Left cardiac atrium (tissue), 4 donors: ENCODE results near the gene ATOX1. TPM values are rescaled to one million over a fixed set of nuclear protein-coding genes. Genes with fewer than 3 reads are reported as not detected.

ENCODE experiments used
- ATAC-seq, 2 donors: fragments of 200-7000 bp; cut with Tn5 transposase; one replicate each; pipeline ENCODE4 v1.9.1; 2020; ENCODE audit warnings: mild to moderate bottlenecking in 2 of 2, moderate library complexity in 2 of 2
- DNase-seq: peaks from one replicate; pipeline ENCODE4 v3.0.0-alpha.2; 2020
- intact Hi-C, 2 donors: fragments of 100-400 bp; cut with DNase I; formaldehyde crosslinking; loops; one replicate each; pipeline versions ENCODE4 v1.14.1 to v1.15.1; 2022 to 2023
- total RNA-seq, 2 donors: library from RNA; stranded (reverse); fragmentation: NEBNext Ultra II Directional; extraction: Animal tissue kit (Norgen Biotek cat#: 25700); gene quantifications; one replicate each; pipeline ENCODE4 v1.2.1, GENCODE V29; 2021
- donor health status: DM: no; HTN: yes; CAD: no.
- donor health status: DM: no; HTN: yes; CAD: no; lungs with severe emphysema.
- donor health status: DM: yes; HTN: yes; CAD: no.
- donor health status: Dilated cardiomyopathy.

The ATOX1 gene
- total RNA-seq, 2 donors from 2014 or later, result 65.6 to 71.9 TPM

DNA sequence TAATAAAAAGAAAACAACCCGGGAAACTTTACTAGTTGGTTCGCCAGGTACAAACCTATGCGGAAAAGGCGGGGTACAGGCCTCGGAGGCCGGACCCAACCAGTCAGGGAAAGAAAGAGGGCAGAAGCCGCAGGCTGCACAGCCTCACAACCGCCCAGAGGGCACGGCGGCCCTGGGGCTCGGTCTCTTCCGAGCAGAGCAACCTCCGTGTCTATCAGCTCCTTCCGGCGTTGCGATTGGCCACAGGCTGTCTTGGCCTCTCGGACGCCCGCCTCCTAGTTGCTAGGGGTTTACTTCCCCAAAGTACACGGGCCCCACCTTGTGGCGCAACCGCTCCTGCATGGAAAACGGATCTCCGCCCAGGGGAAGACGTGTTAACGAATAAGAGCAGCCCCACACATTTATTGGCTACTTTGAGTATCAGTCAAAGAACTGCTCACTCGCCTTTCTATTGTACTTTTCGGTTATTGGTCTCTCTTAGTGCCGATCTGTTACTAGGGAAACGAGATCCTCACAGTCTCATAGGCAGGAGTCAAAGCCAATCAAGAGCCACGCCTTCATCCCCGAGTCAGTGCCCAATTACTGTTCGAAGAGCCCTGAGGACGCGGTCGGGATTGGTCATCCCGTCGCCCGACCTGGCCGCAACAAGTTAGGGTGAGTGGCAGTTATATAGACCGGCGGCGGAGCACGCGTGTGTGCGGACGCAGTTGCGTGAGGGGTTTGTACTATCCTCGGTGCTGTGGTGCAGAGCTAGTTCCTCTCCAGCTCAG is 13.0 kb upstream of the ATOX1 start, which contains the start of gene G3BP1:
G3BP1 (plus strand) TSS at position 696 of the 770 bp plus-strand sequence. CDS start 14,667 bp downstream, outside the sequence.
- intact Hi-C loops, result no loop called here
- ATAC-seq (peak; percentile 91 to 94), DNase-seq (peak; percentile 100)

DNA sequence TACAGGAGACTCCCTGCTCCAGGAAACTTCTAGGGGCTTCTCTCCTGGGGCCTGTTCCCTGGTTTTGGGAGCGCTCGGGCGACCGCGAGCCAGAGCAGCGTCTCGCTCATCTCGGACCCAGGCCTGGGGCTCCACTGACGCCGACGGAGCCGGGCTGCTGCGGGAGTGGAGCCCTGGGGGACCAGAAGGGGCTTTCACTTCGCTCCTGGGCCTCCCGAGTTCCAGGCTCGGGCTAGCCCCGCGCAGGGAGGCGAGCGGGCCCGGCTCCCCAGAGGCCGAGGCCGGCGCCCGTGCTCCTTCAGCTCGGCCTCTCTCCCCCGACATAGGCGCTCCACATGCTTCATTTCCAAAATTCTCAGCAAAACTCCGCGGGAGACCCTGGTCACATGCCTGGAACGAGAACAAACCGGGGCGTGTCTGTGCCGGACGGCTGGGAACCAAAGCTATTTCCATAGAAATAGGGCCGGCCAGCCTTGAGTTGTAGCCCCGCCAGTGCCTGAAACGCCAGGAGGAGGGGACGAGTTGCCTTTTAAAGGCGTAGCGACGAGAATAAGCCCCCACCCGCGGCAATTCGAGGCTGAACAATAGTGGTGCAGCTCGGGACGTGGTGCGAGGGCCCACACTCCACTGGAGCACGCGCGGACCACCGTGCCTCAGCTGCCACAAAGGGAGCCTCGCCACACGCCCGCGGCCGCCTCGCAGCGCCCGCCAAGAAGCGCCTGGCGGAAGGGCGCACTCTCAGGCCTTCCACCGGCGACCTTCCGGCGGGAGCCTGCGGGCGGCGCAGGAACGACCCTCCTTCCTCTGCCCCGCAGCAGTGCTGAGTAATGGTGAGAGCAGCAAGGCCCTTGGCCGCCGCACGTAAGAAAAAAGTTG is 12.2 kb upstream of the ATOX1 start:
- DNase-seq (peak; percentile 86), ATAC-seq (peak; percentile 35 to 52)
- intact Hi-C loops, result no loop called here

DNA sequence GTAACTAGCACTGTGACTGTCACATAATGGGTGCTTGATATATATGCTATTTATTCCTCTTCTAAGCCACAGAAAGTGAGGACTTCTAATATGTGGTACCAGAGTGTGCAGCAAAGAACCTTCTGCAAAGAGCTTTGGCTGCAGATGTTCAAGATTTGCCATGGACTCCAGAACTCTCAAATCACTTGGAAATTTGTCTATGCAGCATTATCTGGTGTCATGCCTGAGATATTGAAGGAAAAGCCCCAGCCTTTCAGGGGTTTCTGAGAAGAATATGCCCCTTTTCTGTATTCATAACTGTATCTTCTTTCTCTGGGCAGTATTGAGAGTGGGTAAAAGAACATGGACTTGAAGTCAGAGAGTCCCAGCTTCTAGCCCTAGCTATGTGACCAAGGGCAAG is 8.5 kb upstream of the ATOX1 start:
- DNase-seq (no peak), ATAC-seq (no peak)
- intact Hi-C loops, result no loop called here

DNA sequence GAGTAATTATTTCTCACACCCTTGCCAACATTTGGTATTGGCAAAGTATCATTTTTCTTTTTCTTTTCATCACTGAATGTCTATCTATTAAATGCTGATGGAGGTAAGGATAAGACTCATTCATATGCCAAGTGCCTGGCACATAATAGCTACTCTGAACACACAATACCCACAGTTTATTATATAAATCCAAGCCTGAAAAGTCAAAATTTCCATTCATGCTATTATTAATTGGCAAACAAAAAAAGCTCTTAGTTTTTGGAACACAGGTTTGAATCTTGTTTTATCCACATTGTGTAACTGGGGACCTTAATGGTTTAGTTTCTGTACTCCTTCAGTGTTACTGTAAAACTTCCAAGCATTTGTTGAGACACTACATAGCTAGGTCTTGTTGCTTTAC is 6.4 kb upstream of the ATOX1 start:
- intact Hi-C loops, result no loop called here
- DNase-seq (no peak), ATAC-seq (no peak)

DNA sequence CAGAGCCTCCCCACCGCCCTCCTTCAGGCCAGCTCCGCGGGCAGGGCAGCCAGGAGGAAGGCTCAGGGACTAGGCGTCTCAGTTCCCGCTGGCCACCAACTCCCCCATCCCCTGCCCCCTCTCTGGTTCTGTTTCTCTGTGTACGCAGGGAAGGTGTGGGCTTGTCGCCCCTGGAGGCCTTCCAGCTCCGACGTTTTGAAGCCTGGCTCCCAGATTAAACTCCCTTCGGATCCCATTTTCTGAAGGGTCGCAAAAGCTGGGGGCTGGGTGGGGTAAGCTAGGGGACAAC is 346 bp downstream of the ATOX1 start:
- peak; percentile 45 to 60 for ATAC-seq
- intact Hi-C loops, result no loop called here
- DNase-seq, result peak; percentile 40

DNA sequence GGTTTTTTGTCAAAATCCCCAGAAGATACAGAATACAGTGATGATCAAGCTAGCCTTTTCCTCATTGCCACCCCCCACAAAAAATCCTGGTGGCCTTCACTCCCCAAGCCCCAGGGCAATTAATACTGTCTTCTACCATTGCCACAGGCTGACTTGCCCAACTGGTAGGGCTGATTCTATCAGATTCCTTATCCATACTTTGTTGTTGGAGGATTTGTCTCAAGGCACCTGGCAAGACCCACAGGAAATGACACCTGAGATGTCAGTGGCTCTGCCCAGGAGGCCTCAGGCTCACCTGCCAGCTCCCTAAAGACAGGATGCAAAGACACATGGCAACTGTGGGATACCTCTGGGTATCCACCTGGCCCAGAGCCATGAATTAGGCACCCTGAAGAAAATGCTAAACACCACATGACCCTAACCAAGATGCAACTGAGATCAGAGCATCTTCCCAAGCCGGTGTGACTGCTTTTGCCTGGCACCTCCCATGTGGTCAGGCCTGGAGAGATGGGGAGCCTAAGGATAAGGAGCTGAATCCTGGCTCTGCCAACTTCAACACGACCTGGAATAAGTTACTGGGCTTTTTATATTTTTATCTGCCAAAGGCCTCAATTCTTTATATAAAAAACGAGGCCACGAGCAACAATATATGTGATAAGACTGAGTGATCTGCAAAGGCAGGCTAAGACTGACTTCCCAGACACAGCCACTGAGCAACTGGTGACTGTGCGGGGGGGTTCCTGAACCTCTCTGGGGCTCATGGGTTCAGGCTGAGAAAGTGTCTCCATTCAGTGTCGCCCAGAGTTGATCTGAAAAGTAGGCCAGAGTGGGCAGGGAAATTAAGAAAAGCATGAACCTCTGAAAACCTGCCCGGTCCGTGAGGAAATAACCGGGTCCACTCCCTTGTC is 944 bp downstream of the ATOX1 start:
- no peak for DNase-seq
- intact Hi-C loops, result no loop called here
- ATAC-seq, result peak; percentile 8 to 13

DNA sequence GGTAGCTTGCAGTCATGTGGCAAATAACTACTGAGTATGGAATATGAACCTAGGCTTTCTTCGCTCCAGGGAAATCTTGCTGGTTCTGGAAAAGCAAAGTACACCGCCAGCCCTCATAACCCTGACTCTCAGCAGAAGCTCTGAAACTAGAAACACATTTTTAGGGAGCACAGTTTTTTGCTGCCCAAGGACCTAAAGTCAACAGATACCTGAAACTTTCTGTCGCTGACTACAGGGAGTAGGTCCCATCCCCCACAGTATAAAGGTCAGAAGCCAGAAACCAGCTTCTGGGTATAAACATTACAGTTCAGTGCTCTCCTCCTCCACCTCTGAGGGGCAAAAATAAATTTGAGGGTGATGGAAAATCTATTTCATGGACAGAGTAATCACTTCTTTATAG is 3.0 kb downstream of the ATOX1 start:
- ATAC-seq, result no peak
- no peak for DNase-seq
- intact Hi-C loops, result no loop called here

DNA sequence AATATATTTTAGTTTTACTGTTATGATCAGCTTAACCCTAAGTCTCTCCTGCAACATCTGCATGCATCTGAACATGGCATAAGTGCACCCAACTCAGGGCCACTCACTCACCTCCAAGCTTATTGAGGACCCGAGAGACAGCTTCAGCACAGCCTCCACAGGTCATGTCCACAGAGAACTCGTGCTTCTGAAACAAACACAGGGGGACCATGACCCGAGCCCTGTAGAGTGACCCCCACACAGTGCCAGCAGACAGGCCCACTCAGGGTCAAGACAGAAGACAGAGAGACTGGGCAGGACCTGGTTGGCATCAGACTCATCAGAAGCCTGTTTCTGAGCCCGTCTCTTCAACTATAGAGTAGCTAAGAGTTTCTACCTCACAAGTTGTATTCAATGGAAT is 6.8 kb downstream of the ATOX1 start:
- intact Hi-C loops, result no loop called here
- DNase-seq (no peak), ATAC-seq (no peak)

DNA sequence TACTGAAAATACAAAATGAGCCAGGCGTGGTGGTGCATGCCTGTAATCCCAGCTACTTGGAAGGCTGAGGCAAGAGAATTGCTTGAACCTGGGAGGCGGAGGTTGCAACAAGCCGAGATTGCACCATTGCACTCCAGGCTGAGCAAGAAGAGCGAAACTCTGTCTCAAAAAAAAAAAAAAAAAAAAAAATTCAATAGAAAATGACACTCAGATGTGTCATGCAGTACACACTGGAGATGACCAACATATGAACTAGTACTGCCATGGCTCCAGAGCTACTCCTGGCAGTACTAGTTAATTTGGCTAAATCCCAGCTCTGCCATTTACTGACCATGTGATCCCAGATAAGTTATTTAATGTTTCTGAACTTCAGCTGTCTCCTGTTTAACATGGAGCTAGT is 7.3 kb downstream of the ATOX1 start:
- intact Hi-C loops, result no loop called here
- no peak for ATAC-seq
- no peak for DNase-seq

DNA sequence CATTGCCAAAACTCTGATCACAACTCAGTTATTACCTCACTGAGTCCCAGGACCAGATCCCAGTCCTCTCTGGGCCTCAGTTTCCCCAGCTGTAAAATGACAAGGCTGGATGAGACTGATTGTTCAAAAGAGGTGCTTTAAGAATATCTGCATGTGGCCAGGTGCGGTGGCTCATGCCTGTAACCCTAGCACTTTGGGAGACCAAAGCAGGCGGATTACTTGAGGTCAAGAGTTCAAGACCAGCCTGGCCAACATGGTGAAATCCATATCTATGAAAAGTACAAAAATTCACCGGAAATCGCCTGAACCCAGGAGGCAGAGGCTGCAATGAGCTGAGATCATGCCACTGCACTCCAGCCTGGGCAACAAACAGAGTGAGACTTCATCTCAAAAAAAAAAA is 8.3 kb downstream of the ATOX1 start:
- DNase-seq, result no peak
- ATAC-seq, result no peak
- intact Hi-C loops, result no loop called here

DNA sequence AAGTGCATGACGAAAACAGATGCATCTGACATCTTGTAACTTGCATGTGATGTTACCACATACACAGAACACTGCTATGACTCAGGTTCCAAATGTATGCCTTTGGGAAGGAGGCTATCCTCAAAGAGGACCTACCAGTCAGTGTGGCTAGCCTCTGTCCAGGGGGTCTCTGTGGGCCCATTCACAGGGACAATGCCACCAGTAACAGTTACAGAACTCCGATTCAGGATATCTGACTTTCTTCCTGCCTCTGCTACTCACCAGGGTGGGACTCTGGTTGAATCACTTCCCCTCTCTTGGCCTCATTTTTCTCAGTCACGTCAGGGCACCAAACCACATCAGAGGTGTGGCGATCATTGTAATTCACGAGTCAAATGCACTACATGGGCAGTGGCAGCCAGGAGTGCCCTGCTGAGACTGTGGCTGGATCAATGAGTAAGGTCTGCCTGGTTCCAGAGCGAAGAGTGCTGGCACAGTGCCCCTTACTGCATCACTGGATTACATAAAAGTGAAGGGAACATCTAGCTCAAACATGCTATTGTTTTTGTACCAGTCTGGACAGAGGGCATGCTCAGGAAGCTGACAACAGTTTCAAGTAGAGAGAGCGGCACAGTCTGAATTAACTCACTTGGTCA is 13.2 kb downstream of the ATOX1 start:
- intact Hi-C loops, result no loop called here
- ATAC-seq (peak; percentile 4 to 38), DNase-seq (peak; percentile 65)

DNA sequence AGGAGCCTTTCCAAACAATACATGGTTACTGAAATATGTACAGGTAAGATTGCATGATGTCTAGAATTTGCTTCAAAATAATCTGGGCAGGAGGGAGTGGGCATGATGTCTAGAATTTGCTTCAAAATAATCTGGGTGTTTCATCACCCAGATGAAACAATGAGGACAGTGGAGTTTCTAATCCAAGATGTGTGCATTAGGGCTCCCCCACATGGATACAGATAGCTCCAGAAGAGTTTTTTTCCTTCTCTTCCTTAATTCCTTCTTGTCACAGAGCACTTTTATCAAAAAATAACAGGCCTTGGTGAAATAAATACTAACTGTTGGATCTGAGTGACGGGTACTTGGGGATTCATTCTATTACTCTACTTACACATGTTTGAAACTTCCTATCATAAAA is 14.9 kb downstream of the ATOX1 start:
- DNase-seq (no peak), ATAC-seq (no peak)
- intact Hi-C loops, result loop anchor here in 1 of 2 donors (5.0 kb wide), 1 partner anchor 296 kb away; the partner anchor contains the start of gene SLC36A1

DNA sequence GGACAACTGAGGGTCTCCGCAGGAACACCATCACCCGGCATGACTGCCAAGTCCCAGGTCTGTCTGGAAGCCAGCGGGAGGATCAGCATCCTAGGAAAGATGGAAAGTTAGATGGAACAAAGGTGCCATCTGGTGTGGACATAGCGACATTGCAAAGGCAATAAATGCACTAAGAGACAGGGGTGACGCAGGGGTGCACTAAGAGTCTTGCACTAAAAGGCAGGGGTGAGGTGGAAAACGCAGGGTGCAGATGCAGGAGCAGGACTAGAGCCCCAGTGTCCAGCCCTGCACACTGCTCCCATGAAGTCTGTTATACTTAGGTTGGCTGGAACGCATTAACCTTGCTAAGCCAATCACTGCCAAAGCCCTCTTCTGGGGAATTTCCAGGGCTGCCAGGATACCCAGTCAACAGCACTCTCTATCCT is 15.5 kb downstream of the ATOX1 start:
- DNase-seq (peak; percentile 39), ATAC-seq (peak in 1 of 2 donors; percentile 7)
- intact Hi-C loops, result loop anchor here in 1 of 2 donors (1.0 to 5.0 kb wide), 2 partner anchors 84 to 296 kb away; partner anchors contain the start of gene SLC36A1

DNA sequence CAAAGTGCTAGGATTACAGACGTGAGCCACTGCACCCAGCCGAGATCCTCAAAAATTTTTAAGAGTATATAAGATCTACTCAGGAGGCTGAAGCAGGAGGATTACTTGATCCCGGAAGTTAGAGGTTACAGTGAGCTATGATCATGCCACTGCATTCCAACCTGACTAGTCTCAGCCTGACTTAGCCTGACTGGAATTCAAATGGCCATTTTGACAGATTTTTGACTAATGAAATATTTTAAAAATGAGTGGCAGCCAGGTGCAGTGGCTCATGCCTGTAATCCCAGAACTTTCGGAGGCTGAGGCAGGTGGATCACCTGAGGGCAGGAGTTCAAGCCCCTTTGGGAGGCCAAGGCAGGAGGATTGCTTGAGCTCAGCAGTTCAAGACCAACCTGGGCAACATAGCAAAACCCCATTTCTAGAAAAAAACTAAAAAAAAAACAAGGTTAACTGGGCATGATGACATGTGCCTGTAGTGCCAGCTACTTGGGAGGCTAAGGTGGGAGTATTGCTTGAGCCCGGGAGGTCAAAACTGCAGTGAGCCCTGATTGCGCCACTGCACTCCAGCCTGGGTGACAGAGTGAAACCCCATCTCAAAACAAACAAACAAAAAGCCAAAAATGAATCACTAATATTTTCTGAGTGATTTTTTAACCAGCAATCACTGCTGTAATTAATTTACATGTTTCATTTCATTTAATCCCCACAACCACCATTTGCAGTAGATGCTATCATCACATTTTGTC is 16.6 kb downstream of the ATOX1 start:
- ATAC-seq, result no peak
- intact Hi-C loops, result loop anchor here (1.0 to 5.0 kb wide), 3 partner anchors 81 to 295 kb away; partner anchors contain the start of gene SLC36A1 (in 1 of the 2)

DNA sequence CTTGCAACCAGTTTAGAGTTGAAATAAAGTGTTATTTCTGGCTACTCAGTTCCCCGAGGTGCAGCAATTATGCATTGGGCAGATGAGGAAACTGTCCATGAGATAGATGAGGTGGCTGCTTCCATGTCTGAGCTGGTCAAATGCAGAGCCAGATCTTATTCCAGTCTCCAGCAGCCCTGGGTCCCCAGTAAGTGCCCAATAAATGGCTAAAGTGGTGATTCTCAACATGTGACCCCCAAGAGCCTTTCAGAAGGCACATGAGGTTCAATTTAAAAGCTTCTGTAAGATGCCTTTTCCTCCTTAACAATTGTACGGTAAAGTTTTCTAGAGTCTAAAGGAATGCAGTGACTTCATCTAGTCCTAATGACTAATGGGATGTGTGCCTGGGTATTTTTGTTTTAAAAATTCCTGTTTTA is 17.5 kb downstream of the ATOX1 start:
- peak in 1 of 2 donors; percentile 23 for ATAC-seq
- no peak for DNase-seq
- intact Hi-C loops, result loop anchor here (2.0 to 5.0 kb wide), 2 partner anchors 80 to 294 kb away; partner anchors contain the start of gene SLC36A1 (in 1 of the 2)

More for the DNA sequence above, 16.6 kb downstream of the ATOX1 start:
- DNase-seq, result no peak

DNA sequence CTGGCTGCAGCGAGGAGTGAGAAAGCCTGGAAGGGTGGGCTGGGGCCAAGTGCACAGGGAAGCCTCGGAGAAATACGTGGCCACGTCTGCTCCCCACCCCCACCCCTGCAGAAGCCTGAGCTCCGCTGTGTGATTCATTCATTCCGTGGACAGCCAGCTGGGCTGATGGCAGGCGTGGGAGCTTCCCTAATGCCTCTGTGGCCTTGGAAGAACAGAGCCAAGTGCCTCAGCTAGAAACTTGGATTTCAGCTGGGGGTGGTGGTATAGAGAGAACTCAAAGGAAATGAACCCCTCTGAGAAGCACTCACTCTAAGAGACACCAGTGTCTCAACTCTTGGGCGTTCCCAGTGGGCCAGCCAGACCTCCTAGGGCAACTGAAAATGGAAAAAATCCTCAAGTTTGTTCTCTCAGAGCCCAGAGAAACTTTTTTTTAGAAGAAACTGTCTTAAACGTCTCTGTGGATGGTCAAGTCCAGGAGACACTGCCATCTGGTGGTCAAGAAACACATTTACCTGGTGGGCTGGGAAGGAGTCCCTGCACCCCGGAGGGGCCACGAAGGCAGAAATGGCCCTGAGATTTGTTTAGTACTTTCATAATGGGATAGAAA is 18.0 kb downstream of the ATOX1 start:
- DNase-seq, result peak; percentile 73
- peak; percentile 70 to 88 for ATAC-seq

DNA sequence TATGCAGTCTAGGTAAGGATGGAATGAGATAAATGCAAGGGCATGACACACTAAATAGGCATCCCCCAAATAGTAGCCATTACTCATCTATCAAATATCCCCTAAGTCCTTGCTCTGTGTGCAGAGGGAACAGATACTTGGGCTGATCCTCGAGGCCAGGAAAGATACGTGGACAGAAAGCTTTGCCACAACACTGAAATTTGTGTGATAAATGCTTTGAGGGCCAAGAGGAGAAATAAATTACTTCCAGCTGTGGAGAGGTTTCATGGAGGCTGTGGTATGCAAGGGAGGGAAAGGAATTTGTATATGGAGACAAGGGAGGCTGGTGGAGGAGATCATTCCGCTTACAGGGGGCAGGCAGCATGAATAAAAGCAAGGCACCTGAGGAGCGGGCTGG is 18.5 kb downstream of the ATOX1 start:
- DNase-seq (no peak), ATAC-seq (peak; percentile 25 to 67)
- intact Hi-C loops, result loop anchor here (2.0 to 5.0 kb wide), 2 partner anchors 79 to 293 kb away; partner anchors contain the start of gene SLC36A1 (in 1 of the 2)

More for the DNA sequence above, 18.0 kb downstream of the ATOX1 start:
- intact Hi-C loops, result loop anchor here (2.0 to 5.0 kb wide), 2 partner anchors 80 to 293 kb away; partner anchors contain the start of gene SLC36A1 (in 1 of the 2)
